Ishikawa (cell line): ENCODE data around the gene CACNA1D.

ENCODE experiments used
- CEBPB ChIP-seq: IDR thresholded peaks from 2 replicates; pipeline ENCODE4 v1.6.1; 2012
- MAX ChIP-seq: IDR thresholded peaks from 2 replicates; pipeline ENCODE4 v1.6.1; 2012
- RAD21 ChIP-seq: IDR thresholded peaks from 2 replicates; pipeline ENCODE4 v1.6.1; 2012; ENCODE audit warnings: low read depth
- TCF12 ChIP-seq: IDR thresholded peaks from 2 replicates; pipeline ENCODE4 v1.6.1; 2012; ENCODE audit warnings: low read depth

DNA sequence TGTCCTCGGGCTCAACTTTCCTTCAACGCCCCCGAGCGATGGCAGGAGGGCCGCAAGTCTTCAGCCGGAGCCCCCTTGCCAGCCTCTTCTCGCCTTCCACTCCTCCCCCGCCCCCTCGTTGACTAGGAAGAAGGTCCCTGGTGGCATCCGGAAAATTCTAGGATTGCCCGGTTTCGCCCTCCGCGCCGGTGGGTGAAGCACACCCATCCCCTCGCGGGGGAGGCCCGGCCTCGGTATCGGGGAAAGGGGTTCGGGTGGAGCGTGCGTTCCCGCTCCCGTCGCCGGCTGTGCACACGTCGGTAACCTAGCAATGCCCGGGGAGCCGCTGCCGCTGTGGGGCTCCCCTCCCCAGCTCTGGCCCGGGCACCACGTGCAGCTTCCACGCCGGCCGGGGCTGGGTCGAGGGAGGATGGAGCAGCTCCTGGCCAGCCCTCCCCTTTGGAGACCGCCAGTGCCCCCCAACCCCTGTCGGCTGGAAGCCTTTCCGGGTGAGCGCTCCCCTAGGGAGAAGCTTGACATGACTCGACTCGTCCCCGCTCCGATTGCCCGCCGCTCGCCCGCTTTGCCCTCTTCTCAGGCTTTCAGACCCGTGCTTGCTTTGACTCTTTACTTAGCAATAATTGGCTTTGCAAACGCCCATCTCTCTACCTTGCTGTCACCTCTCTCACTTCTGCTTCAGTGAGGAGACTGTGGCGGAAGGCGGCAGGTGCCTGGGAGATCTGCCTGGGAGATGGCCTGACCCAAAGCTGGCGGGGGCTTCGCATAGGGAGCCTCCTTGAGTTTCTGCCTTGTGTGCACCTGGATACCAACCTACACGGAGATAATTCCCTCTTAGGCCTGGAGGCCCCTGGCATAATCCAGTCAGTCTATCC, 1.3 kb downstream of the CACNA1D start:
- TF ChIP-seq RAD21 (no peak), TCF12 (no peak), MAX (no peak), CEBPB (no peak)
